Osteoblast (primary cell): ENCODE results near the gene JAK1. TPM values are rescaled to one million over a fixed set of nuclear protein-coding genes. Genes with fewer than 3 reads are reported as not detected.

Experiments
- DNase-seq: peaks from one replicate; pipeline ENCODE4 v3.0.0; 2011; ENCODE audit warnings: low spot score, mixed read lengths; ENCODE audit not compliant: insufficient read length; ENCODE audit errors: missing footprints
- H2AFZ ChIP-seq: 2 replicates; pipeline ENCODE4 v1.6.0; 2011; ENCODE audit warnings: mild to moderate bottlenecking, low read length
- H3K27ac ChIP-seq: 2 replicates; pipeline ENCODE4 v1.5.1; 2011; ENCODE audit warnings: mild to moderate bottlenecking, low read depth, low read length, moderate library complexity
- H3K27me3 ChIP-seq: 2 replicates; pipeline ENCODE4 v1.6.0; 2012; ENCODE audit warnings: mild to moderate bottlenecking, control low read depth, inconsistent platforms, low read length, moderate library complexity; ENCODE audit not compliant: insufficient read depth
- H3K36me3 ChIP-seq: 2 replicates; pipeline ENCODE4 v1.5.1; 2011; ENCODE audit warnings: mild to moderate bottlenecking, low read length, control low read depth, moderate library complexity; ENCODE audit not compliant: insufficient read depth
- H3K4me1 ChIP-seq: 2 replicates; pipeline ENCODE4 v1.5.1; 2011; ENCODE audit warnings: mild to moderate bottlenecking, low read length, control low read depth, moderate library complexity; ENCODE audit not compliant: insufficient read depth
- H3K4me2 ChIP-seq: 2 replicates; pipeline ENCODE4 v1.6.0; 2011; ENCODE audit warnings: mild to moderate bottlenecking, low read length; ENCODE audit not compliant: insufficient read depth
- H3K4me3 ChIP-seq: fragments of 200-600 bp; sonication (generic); 3 replicates; pipeline ENCODE4 v1.5.1; 2012; ENCODE audit warnings: mild to moderate bottlenecking, low read length, inconsistent platforms; ENCODE audit not compliant: insufficient read depth
- H3K79me2 ChIP-seq: 2 replicates; pipeline ENCODE4 v1.6.0; 2012; ENCODE audit warnings: mild to moderate bottlenecking, low read length, control low read depth, inconsistent platforms; ENCODE audit not compliant: insufficient read depth
- H3K9me3 ChIP-seq: 2 replicates; pipeline ENCODE4 v1.5.1; 2011; ENCODE audit warnings: low read depth, low read length, control low read depth
- H4K20me1 ChIP-seq: 2 replicates; pipeline ENCODE4 v1.6.0; 2012; ENCODE audit warnings: mild to moderate bottlenecking, low read length, control low read depth; ENCODE audit not compliant: insufficient read depth
- CTCF ChIP-seq: IDR thresholded peaks from 2 replicates; pipeline ENCODE4 v1.5.1; 2011; ENCODE audit warnings: mild to moderate bottlenecking, low read depth, low read length, moderate library complexity; ENCODE audit errors: extremely low read depth
- total RNA-seq: library from RNA; depleted of rRNA; stranded (reverse); fragments of >200 nt; gene quantifications from 2 replicates; pipeline ENCODE4 v1.2.3, GENCODE V29; 2012

Gene JAK1
- total RNA-seq, 1 donor, result 197 TPM

- DNase-seq, result no peak
- Histone ChIP-seq H3K27ac (no peak overlapping the region), H3K36me3 (no peaks in the 10 kb centered on the region), H3K9me3 (no peaks in the 10 kb centered on the region), H3K27me3 (no peaks in the 10 kb centered on the region), H3K4me3 (no peak overlapping the region), H4K20me1 (peaks cover 14% of the 10 kb centered on the region), H3K4me2 (no peak overlapping the region), H3K4me1 (peaks cover 24% of the 10 kb centered on the region), H2AFZ (no peak overlapping the region), H3K79me2 (peaks cover 77% of the 10 kb centered on the region)
- TF ChIP-seq CTCF, result no peak
Observed at GRCh38 chr1:64938991-64939390, 27.4 kb downstream of the JAK1 start.

- DNase-seq, result no peak
- Histone ChIP-seq H3K4me3 (no peak overlapping the region), H3K9me3 (no peaks in the 10 kb centered on the region), H3K4me1 (peaks cover 41% of the 10 kb centered on the region), H4K20me1 (peaks cover 20% of the 10 kb centered on the region), H3K27me3 (no peaks in the 10 kb centered on the region), H3K79me2 (peaks cover 74% of the 10 kb centered on the region), H2AFZ (no peak overlapping the region), H3K4me2 (no peak overlapping the region), H3K27ac (no peak overlapping the region), H3K36me3 (no peaks in the 10 kb centered on the region)
- no peak for TF ChIP-seq CTCF
Observed at GRCh38 chr1:64936956-64937355, 29.4 kb downstream of the JAK1 start.

GRCh38 chr1:64935551-64936155 is 30.7 kb downstream of the JAK1 start:
- Histone ChIP-seq H3K9me3 (no peaks in the 10 kb centered on the region), H4K20me1 (peaks cover 16% of the 10 kb centered on the region), H3K79me2 (peaks cover 73% of the 10 kb centered on the region), H3K4me1 (peaks cover 41% of the 10 kb centered on the region), H3K4me2 (no peak overlapping the region), H2AFZ (no peak overlapping the region), H3K27me3 (no peaks in the 10 kb centered on the region), H3K4me3 (no peak overlapping the region), H3K27ac (no peak overlapping the region), H3K36me3 (no peaks in the 10 kb centered on the region)
- no peak for DNase-seq
- no peak for TF ChIP-seq CTCF

GRCh38 chr1:64934878-64935275 is 31.5 kb downstream of the JAK1 start:
- Histone ChIP-seq H3K4me3 (no peak overlapping the region), H3K79me2 (peaks cover 71% of the 10 kb centered on the region), H3K4me1 (peaks cover 41% of the 10 kb centered on the region), H3K9me3 (no peaks in the 10 kb centered on the region), H3K27me3 (no peaks in the 10 kb centered on the region), H2AFZ (no peak overlapping the region), H4K20me1 (peaks cover 13% of the 10 kb centered on the region), H3K4me2 (peak overlapping the region; percentile 87), H3K36me3 (no peaks in the 10 kb centered on the region), H3K27ac (peak overlapping the region; percentile 98)
- no peak for DNase-seq
- no peak for TF ChIP-seq CTCF
